Fibroblast of lung (primary cell): ENCODE data around the gene FRS3.

ENCODE experiments used
- EZH2 ChIP-seq: IDR thresholded peaks from 2 replicates; pipeline ENCODE4 v1.5.1; 2012; ENCODE audit warnings: low read length, control low read depth, mild to moderate bottlenecking; ENCODE audit errors: missing control alignments
- TF ChIP-seq, protein P1 (sequence below), 2 donors: IDR thresholded peaks in 1 of 2; conservative IDR thresholded peaks in 1 of 2; 1 replicate in 1 of 2; 2 replicates in 1 of 2; pipeline ENCODE4 v1.5.1; 2011 to 2012; ENCODE audit warnings: low read length in 2 of 2, control low read depth in 1 of 2, inconsistent platforms in 1 of 2, low read depth in 1 of 2, mild to moderate bottlenecking in 1 of 2

DNA sequence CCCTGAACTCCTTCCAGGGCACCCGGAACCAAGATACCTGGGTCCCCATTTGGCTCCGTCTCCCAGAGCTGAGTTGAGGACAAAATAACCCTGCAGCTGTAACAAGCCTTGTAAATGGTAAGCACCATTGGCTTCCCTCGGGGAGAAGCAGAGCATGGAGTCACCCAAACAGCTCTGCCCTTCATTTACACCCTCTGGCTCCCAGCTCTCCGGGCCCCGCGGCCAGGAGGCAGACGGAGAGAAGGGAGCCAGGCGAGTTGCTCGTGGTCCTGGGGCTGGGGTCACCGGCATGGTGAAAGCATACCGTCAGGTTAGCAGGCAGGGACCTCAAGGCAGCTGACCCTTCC lies 46.4 kb downstream of the FRS3 start:
- TF ChIP-seq, protein P1, sequence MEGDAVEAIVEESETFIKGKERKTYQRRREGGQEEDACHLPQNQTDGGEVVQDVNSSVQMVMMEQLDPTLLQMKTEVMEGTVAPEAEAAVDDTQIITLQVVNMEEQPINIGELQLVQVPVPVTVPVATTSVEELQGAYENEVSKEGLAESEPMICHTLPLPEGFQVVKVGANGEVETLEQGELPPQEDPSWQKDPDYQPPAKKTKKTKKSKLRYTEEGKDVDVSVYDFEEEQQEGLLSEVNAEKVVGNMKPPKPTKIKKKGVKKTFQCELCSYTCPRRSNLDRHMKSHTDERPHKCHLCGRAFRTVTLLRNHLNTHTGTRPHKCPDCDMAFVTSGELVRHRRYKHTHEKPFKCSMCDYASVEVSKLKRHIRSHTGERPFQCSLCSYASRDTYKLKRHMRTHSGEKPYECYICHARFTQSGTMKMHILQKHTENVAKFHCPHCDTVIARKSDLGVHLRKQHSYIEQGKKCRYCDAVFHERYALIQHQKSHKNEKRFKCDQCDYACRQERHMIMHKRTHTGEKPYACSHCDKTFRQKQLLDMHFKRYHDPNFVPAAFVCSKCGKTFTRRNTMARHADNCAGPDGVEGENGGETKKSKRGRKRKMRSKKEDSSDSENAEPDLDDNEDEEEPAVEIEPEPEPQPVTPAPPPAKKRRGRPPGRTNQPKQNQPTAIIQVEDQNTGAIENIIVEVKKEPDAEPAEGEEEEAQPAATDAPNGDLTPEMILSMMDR (conservative IDR thresholded peaks at IDR 0.05 in 1 of 2, IDR thresholded peaks at IDR 0.05 in 1 of 2; ENCODE audit: low read depth in 1 of 2, low read length in 2 of 2): no peak
- TF ChIP-seq EZH2: no peak
